K562 (cell line): Measurements from ENCODE around the gene TSPAN11. TPM values are rescaled to one million over a fixed set of nuclear protein-coding genes. Genes with fewer than 3 reads are reported as not detected.

Source experiments
- ATAC-seq: fragments of 200-7000 bp; cut with Tn5 transposase; 3 replicates; pipeline ENCODE4 v1.9.1; 2020; ENCODE audit warnings: moderate library complexity
- BruUV-seq: library from RNA; stranded (reverse); fragments of 400-500 nt; replicated peaks from 2 replicates; lab custom pipeline; 2021; lab: Mats Ljungman, UMichigan
- CTCF ChIA-PET: fragments of 300-600 bp; formaldehyde crosslinking; extraction: SDS; loops from one replicate; lab custom pipeline; 2021; ENCODE audit warnings: low intra/inter-chr PET ratio; lab: Yijun Ruan, JAX
- POLR2A ChIA-PET: fragments of 300-600, 350-650 bp; sonication (Branson Sonifier 250); formaldehyde crosslinking; extraction: SDS; loops from one replicate; lab custom pipeline; 2021; ENCODE audit warnings: antibody characterized with exemption, inconsistent platforms; lab: Yijun Ruan, JAX
- DNase-seq, 4 experiments: peaks; one replicate each; pipeline versions ENCODE4 v3.0.0 to v3.0.0-alpha.2; 2011 to 2018; ENCODE audit warnings: low spot score in 3 of 4, mixed read lengths in 3 of 4; ENCODE audit errors: extremely low read depth in 1 of 4
- FAIRE-seq: peaks from 2 replicates; lab custom pipeline; 2011; peaks lifted over from hg19 to GRCh38; lab: Jason Lieb, UNC
- H2AFZ ChIP-seq: 2 replicates; pipeline ENCODE4 v1.6.0; 2011; ENCODE audit warnings: low read depth, low read length, control low read depth, inconsistent platforms
- H3K27ac ChIP-seq: fragments of 200-600 bp; 3 replicates; pipeline ENCODE4 v1.8.0; 2011; ENCODE audit warnings: low read depth, mild to moderate bottlenecking, control low read depth, inconsistent platforms, low read length, moderate library complexity, mixed read lengths; ENCODE audit errors: extremely low read depth
- H3K27me3 ChIP-seq, 2 experiments: fragments of 300-600 bp in 1 of 2; 2 replicates in 1 of 2; 3 replicates in 1 of 2; pipeline versions ENCODE4 v1.6.0 to v1.8.0; 2011; ENCODE audit warnings: inconsistent platforms in 2 of 2, low read length in 2 of 2, mild to moderate bottlenecking in 1 of 2, mixed read lengths in 1 of 2, moderate library complexity in 1 of 2; ENCODE audit not compliant: control insufficient read depth in 2 of 2, insufficient read depth in 2 of 2
- H3K36me3 ChIP-seq: fragments of 300-600 bp; 3 replicates; pipeline ENCODE4 v1.8.0; 2011; ENCODE audit warnings: mild to moderate bottlenecking, low read length, inconsistent platforms; ENCODE audit not compliant: control insufficient read depth, insufficient read depth
- H3K4me1 ChIP-seq, 2 experiments: fragments of 200-600 bp in 1 of 2; replicated peaks in 1 of 2; 2 replicates in 1 of 2; 3 replicates in 1 of 2; pipeline versions ENCODE4 v1.5.1 to v1.8.0; 2011; ENCODE audit warnings: inconsistent platforms in 2 of 2, low read length in 2 of 2, mild to moderate bottlenecking in 1 of 2, mixed read lengths in 1 of 2, moderate library complexity in 1 of 2; ENCODE audit not compliant: control insufficient read depth in 2 of 2, insufficient read depth in 2 of 2
- H3K4me2 ChIP-seq: 2 replicates; pipeline ENCODE4 v1.6.1; 2011; ENCODE audit warnings: low read length, control low read depth, inconsistent platforms, mixed read lengths; ENCODE audit not compliant: insufficient read depth
- H3K4me3 ChIP-seq: fragments of 200-600 bp; sonication (generic), shearing (Covaris generic); 2 replicates; pipeline ENCODE4 v1.5.1; 2016; ENCODE audit warnings: control low read depth, inconsistent platforms
- H3K79me2 ChIP-seq: fragments of 200-600 bp; 3 replicates; pipeline ENCODE4 v1.8.0; 2011; ENCODE audit warnings: low read length, inconsistent platforms; ENCODE audit not compliant: control insufficient read depth, insufficient read depth
- H3K9ac ChIP-seq, 2 experiments: 2 replicates each; pipeline versions ENCODE4 v1.6.0 to v1.6.1; 2011; ENCODE audit warnings: low read depth in 2 of 2, low read length in 2 of 2, control low read depth in 1 of 2, inconsistent platforms in 1 of 2, mild to moderate bottlenecking in 1 of 2, mixed read lengths in 1 of 2; ENCODE audit not compliant: insufficient read depth in 1 of 2
- H3K9me1 ChIP-seq: one replicate; pipeline ENCODE4 v1.6.0; 2011; ENCODE audit warnings: inconsistent platforms, mild to moderate bottlenecking, low read length, moderate library complexity; ENCODE audit not compliant: control insufficient read depth, insufficient read depth
- H3K9me3 ChIP-seq: replicated peaks from 2 replicates; pipeline ENCODE4 v1.5.1; 2011; ENCODE audit warnings: low read depth, low read length, inconsistent platforms; ENCODE audit not compliant: control insufficient read depth, insufficient read depth
- H4K20me1 ChIP-seq: replicated peaks from 2 replicates; pipeline ENCODE4 v1.6.1; 2011; ENCODE audit warnings: low read length, inconsistent platforms, mixed read lengths; ENCODE audit not compliant: control insufficient read depth, insufficient read depth
- ATF7 ChIP-seq: fragments of 450-650 bp; IDR thresholded peaks from 2 replicates; pipeline ENCODE4 v1.7.1; 2014; ENCODE audit warnings: mild to moderate bottlenecking, moderate library complexity
- C11orf30 ChIP-seq: fragments of 450-650 bp; IDR thresholded peaks from 2 replicates; pipeline ENCODE4 v1.6.1; 2016; ENCODE audit warnings: low read depth, mild to moderate bottlenecking
- CBFB ChIP-seq: sonication (generic); formaldehyde crosslinking; IDR thresholded peaks from 2 replicates; pipeline ENCODE4 v1.4.0; 2020; ENCODE audit warnings: mild to moderate bottlenecking, missing genetic modification reagents
- HDAC6 ChIP-seq: IDR thresholded peaks from 2 replicates; pipeline ENCODE4 v1.6.1; 2012; ENCODE audit warnings: low read depth, mild to moderate bottlenecking, control low read depth, inconsistent platforms, low read length, moderate library complexity
- MAFK ChIP-seq: IDR thresholded peaks from 2 replicates; pipeline ENCODE4 v1.6.1; 2011; ENCODE audit warnings: low read length, improper control_type of control experiment
- NCOA4 ChIP-seq: fragments of 450-650 bp; IDR thresholded peaks from 2 replicates; pipeline ENCODE4 v1.6.1; 2018; ENCODE audit warnings: mild to moderate bottlenecking; ENCODE audit not compliant: partially characterized antibody
- NFYB ChIP-seq: IDR thresholded peaks from 2 replicates; pipeline ENCODE4 v1.6.1; 2011; ENCODE audit warnings: mild to moderate bottlenecking, moderate library complexity; ENCODE audit not compliant: insufficient read length; ENCODE audit errors: extremely low read depth
- POU5F1 ChIP-seq: fragments of 150-350 bp; IDR thresholded peaks from 2 replicates; pipeline ENCODE4 v1.6.1; 2014; ENCODE audit warnings: borderline replicate concordance, low read length, low read depth, mild to moderate bottlenecking; ENCODE audit not compliant: partially characterized antibody
- SREBF2 ChIP-seq: sonication (generic); formaldehyde crosslinking; IDR thresholded peaks from 2 replicates; pipeline ENCODE4 v1.4.0; 2020; ENCODE audit warnings: mild to moderate bottlenecking, missing genetic modification reagents
- TAF9B ChIP-seq: fragments of 450-650 bp; IDR thresholded peaks from 2 replicates; pipeline ENCODE4 v1.6.1; 2018; ENCODE audit warnings: mild to moderate bottlenecking; ENCODE audit not compliant: partially characterized antibody
- XRCC4 ChIP-seq: IDR thresholded peaks from one replicate; pipeline ENCODE4 v1.6.1; 2011; ENCODE audit not compliant: insufficient read depth, insufficient read length; ENCODE audit errors: extremely low read depth
- YY1 ChIP-seq, 3 experiments: IDR thresholded peaks; 2 replicates each; pipeline ENCODE4 v1.6.1; 2011; ENCODE audit warnings: low read length in 2 of 3, mild to moderate bottlenecking in 2 of 3, moderate library complexity in 2 of 3, borderline replicate concordance in 1 of 3, control low read depth in 1 of 3, low read depth in 1 of 3; ENCODE audit not compliant: insufficient read depth in 3 of 3, insufficient replicate concordance in 2 of 3, control insufficient read depth in 1 of 3, insufficient read length in 1 of 3; ENCODE audit errors: extremely low read depth in 1 of 3
- ZNF316 ChIP-seq: fragments of 450-650 bp; IDR thresholded peaks from 2 replicates; pipeline ENCODE4 v1.6.1; 2016
- WGBS: fragments of 100-300 bp; shearing (Covaris generic); methylation state at CpG from one replicate; pipeline ENCODE4 v1.1.6; 2016; ENCODE audit warnings: low coverage, mixed read lengths; ENCODE audit not compliant: insufficient coverage; ENCODE audit errors: missing lambda C conversion rate; 5-methylcytosine and 5-hydroxymethylcytosine counted together
- in situ Hi-C: fragments of 300-500 bp; cut with MboI; formaldehyde crosslinking; loops from 4 replicates; pipeline ENCODE4 v1.15.0; 2018; ENCODE audit warnings: inconsistent platforms, mixed read lengths
- intact Hi-C: fragments of 100-400 bp; cut with micrococcal nuclease; formaldehyde crosslinking; loops from 2 replicates; pipeline ENCODE4 v1.14.2; 2022
- polyA plus RNA-seq, 8 experiments: library from polyadenylated mRNA; depleted of rRNA in 4 of 8; stranded (reverse) in 5 of 8; unstranded in 3 of 8; fragments of >200 nt; fragmentation: Nextera tagmentation in 2 of 8; fragmentation: Illumina TruSeq in 1 of 8; extraction: Ambion mirVana in 2 of 8; extraction: Trizol in 1 of 8; gene quantifications; 2 replicates each; pipeline versions ENCODE4 v1.2.1 to v1.2.3, GENCODE V29; 2011 to 2014; ENCODE audit warnings: inconsistent platforms in 1 of 8, missing spikeins in 1 of 8
- total RNA-seq, 7 experiments: library from RNA; depleted of rRNA in 6 of 7; stranded (reverse); fragments of >200 nt in 6 of 7; fragmentation: Illumina TruSeq in 2 of 7; extraction: Trizol in 2 of 7; gene quantifications; 2 replicates each; pipeline versions ENCODE4 v1.2.1 to v1.2.3, GENCODE V29; 2011 to 2021; ENCODE audit warnings: low replicate concordance in 1 of 7
- TF ChIP-seq, protein P1 (sequence below): fragments of 200-400 bp; formaldehyde crosslinking; IDR thresholded peaks from 2 replicates; pipeline ENCODE4 v1.6.1; 2017; ENCODE audit warnings: mild to moderate bottlenecking, low read depth, low read length, moderate library complexity

TSPAN11 gene
- total and polyA plus RNA-seq, 9 of the 15 experiments (the other 6 are each of a cell fraction or from before 2014, with no cell fraction given), result not detected

DNA sequence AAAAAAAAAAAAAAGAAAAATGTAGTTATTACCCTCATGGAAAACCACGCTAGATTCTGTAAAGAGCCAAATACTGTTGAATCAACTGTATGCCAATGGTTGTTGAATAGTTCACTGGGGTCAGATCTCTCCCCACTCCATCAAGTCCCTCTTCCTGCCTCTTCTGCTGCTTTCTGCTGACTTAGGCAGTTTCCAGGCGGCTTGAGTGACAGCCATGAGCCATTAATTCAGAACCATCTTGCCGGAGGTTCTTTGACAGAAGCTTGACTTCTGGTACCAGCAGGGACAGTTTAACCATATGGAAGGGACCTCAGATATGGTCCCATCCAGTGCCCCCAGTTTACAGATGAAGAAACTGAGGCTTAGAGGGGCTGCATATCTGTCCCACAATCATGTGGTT, 34.5 kb downstream of the TSPAN11 start:
- FAIRE-seq, result no peak
- no peaks in the 10 kb centered on the region for H3K79me2 ChIP-seq
- H4K20me1 ChIP-seq, result no peaks in the 10 kb centered on the region; the same call in 1 of the 2 replicates
- H3K9me3 ChIP-seq, result no peaks in the 10 kb centered on the region
- DNase-seq, result no peak
- no TSS peak for BruUV-seq
- intact Hi-C loops (no loop called here), in situ Hi-C loops (no loop called here)
- H3K9ac ChIP-seq, result no peak overlapping the region
- CTCF ChIA-PET, result no interaction called here
- no peaks in the 10 kb centered on the region for H3K36me3 ChIP-seq
- POLR2A ChIA-PET, result no interaction called here
- H3K4me2 ChIP-seq, result no peak overlapping the region
- H3K27me3 ChIP-seq, result peaks cover 12 to 59% of the 10 kb centered on the region in 2 experiments; a peak in 4 of 5 replicates
- H2AFZ ChIP-seq, result no peak overlapping the region
- ATAC-seq, result no peak
- no peak overlapping the region for H3K27ac ChIP-seq
- WGBS, result 0% methylated on average over 3 of the region's 3 CpGs
- H3K4me1 ChIP-seq, result no peaks in the 10 kb centered on the region
- no peak overlapping the region for H3K4me3 ChIP-seq
- H3K9me1 ChIP-seq, result no peaks in the 10 kb centered on the region
- TF ChIP-seq C11orf30, result peak; percentile 50; the same call in 1 of the 2 replicates
- no peak for TF ChIP-seq SREBF2 (CRISPR knock-in tag)
- TF ChIP-seq, protein P1, sequence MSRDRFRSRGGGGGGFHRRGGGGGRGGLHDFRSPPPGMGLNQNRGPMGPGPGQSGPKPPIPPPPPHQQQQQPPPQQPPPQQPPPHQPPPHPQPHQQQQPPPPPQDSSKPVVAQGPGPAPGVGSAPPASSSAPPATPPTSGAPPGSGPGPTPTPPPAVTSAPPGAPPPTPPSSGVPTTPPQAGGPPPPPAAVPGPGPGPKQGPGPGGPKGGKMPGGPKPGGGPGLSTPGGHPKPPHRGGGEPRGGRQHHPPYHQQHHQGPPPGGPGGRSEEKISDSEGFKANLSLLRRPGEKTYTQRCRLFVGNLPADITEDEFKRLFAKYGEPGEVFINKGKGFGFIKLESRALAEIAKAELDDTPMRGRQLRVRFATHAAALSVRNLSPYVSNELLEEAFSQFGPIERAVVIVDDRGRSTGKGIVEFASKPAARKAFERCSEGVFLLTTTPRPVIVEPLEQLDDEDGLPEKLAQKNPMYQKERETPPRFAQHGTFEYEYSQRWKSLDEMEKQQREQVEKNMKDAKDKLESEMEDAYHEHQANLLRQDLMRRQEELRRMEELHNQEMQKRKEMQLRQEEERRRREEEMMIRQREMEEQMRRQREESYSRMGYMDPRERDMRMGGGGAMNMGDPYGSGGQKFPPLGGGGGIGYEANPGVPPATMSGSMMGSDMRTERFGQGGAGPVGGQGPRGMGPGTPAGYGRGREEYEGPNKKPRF, result no peak
- no peak for TF ChIP-seq CBFB
- TF ChIP-seq XRCC4, result no peak
- TF ChIP-seq ZNF316, result peak; percentile 67
- no peak for TF ChIP-seq TAF9B
- no peak for TF ChIP-seq ATF7
- TF ChIP-seq MAFK, result peak; percentile 54; the same call in 1 of the 2 replicates
- TF ChIP-seq NFYB, result no peak
- TF ChIP-seq NCOA4, result no peak
- no peak for TF ChIP-seq POU5F1
- no peak for TF ChIP-seq YY1 (IDR thresholded peaks at IDR 0.05; ENCODE audit: borderline replicate concordance in 1 of 3, control insufficient read depth in 1 of 3, extremely low read depth in 1 of 3, insufficient read depth in 3 of 3, insufficient read length in 1 of 3, insufficient replicate concordance in 2 of 3, low read depth in 1 of 3, low read length in 2 of 3)
- TF ChIP-seq HDAC6, result no peak
